Measurements from ENCODE around the gene FAM222A. TPM values are rescaled to one million over a fixed set of nuclear protein-coding genes. Genes with fewer than 3 reads are reported as not detected.

Gene FAM222A
- total RNA-seq, 2 donors from 2014 or later: 0.11 to 0.63 TPM

GRCh38 chr12:109818253-109818652 lies 104.6 kb downstream of the FAM222A start:
- H3K27me3 Mint-ChIP-seq: peaks cover 8% of the 10 kb centered on the region
- no peaks in the 10 kb centered on the region for H3K36me3 Mint-ChIP-seq (ENCODE audit: low read depth)
- no peak for ATAC-seq (replicated peaks)
- H3K4me1 Mint-ChIP-seq: no peaks in the 10 kb centered on the region
- no peaks in the 10 kb centered on the region for H3K9me3 Mint-ChIP-seq
- H3K27ac Mint-ChIP-seq: no peak overlapping the region
- no peak overlapping the region for H3K4me3 Mint-ChIP-seq

- Mint-ChIP-seq H3K4me3 (no peak overlapping the region), H3K4me1 (no peaks in the 10 kb centered on the region), H3K27me3 (peaks cover 8% of the 10 kb centered on the region), H3K9me3 (no peaks in the 10 kb centered on the region), H3K27ac (no peak overlapping the region), H3K36me3 (ENCODE audit: low read depth) (no peaks in the 10 kb centered on the region)
- ATAC-seq (replicated peaks): no peak
Observed at GRCh38 chr12:109818905-109819500, 105.4 kb downstream of the FAM222A start.

Other genes starting within 250 kb of the FAM222A start
- 10 to 100 TPM; 50.8 to 70.6 TPM for gene KCTD10, start 236.5 kb upstream of the FAM222A start, total RNA-seq
- 10 to 100 TPM; 36.4 to 42.3 TPM for gene UBE3B, start 236.2 kb upstream of the FAM222A start, total RNA-seq
- gene MMAB, start 140.3 kb upstream of the FAM222A start, total RNA-seq: 10 to 100 TPM; 17.8 to 22.2 TPM
- 10 to 100 TPM; 10.7 to 15.6 TPM for gene MVK, start 140.0 kb upstream of the FAM222A start, total RNA-seq
- gene TRPV4, start 119.6 kb downstream of the FAM222A start, total RNA-seq: not detected
- gene GLTP, start 166.7 kb downstream of the FAM222A start, total RNA-seq: 10 to 100 TPM; 25.7 to 26.4 TPM
- gene TCHP, start 186.4 kb downstream of the FAM222A start, total RNA-seq: 10 to 100 TPM in 1 of 2 donors, 1 to 10 TPM in 1; 9.8 to 20.2 TPM